ENCODE measurements around the gene ADK.

DNA sequence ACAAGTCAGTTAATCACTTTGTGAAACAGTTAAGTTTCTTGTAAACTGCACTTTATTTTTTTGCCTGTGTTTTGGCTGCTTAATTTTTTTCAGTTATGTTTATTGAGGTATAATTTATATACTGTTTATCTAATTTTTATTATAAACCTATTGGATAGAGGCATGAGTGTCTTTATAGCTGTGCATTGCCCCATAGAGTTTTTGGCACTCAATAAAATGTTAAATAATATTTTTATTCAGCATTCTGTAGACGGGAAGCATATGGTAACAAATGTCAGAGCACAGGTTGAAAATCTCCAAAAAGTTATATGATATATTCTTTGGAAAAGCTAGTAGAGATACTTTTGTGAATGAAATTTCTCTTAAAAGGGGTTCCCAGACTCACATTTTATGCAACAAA, 431.5 kb downstream of the ADK start:
- TF ChIP-seq, protein P1, sequence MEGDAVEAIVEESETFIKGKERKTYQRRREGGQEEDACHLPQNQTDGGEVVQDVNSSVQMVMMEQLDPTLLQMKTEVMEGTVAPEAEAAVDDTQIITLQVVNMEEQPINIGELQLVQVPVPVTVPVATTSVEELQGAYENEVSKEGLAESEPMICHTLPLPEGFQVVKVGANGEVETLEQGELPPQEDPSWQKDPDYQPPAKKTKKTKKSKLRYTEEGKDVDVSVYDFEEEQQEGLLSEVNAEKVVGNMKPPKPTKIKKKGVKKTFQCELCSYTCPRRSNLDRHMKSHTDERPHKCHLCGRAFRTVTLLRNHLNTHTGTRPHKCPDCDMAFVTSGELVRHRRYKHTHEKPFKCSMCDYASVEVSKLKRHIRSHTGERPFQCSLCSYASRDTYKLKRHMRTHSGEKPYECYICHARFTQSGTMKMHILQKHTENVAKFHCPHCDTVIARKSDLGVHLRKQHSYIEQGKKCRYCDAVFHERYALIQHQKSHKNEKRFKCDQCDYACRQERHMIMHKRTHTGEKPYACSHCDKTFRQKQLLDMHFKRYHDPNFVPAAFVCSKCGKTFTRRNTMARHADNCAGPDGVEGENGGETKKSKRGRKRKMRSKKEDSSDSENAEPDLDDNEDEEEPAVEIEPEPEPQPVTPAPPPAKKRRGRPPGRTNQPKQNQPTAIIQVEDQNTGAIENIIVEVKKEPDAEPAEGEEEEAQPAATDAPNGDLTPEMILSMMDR (conservative IDR thresholded peaks at IDR 0.05 in 1 of 2, IDR thresholded peaks at IDR 0.05 in 1 of 2; ENCODE audit: low read depth in 1 of 2, low read length in 2 of 2): no peak
- no peak for TF ChIP-seq EZH2 (IDR thresholded peaks at IDR 0.05; ENCODE audit: low read length, missing control alignments)

All from fibroblast of lung (primary cell).